PFSK-1 (cell line): ENCODE data around the gene GFI1.

Experiments
- FOXP2 ChIP-seq: optimal IDR thresholded peaks from 2 replicates; pipeline ENCODE3; 2011; ENCODE audit warnings: borderline replicate concordance, control low read depth, inconsistent platforms; ENCODE audit not compliant: insufficient read depth; ENCODE audit errors: extremely low read length, extremely low read depth
- POLR2AphosphoS5 ChIP-seq: IDR thresholded peaks from 2 replicates; pipeline ENCODE4 v1.6.1; 2012; ENCODE audit warnings: low read depth, mild to moderate bottlenecking, control low read depth, low read length, moderate library complexity
- REST ChIP-seq, 2 experiments: IDR thresholded peaks; 2 replicates each; pipeline versions ENCODE4 v1.6.1 to v1.8.0; 2011 to 2012; ENCODE audit warnings: low read depth in 2 of 2, low read length in 2 of 2, control low read depth in 1 of 2, inconsistent platforms in 1 of 2, mild to moderate bottlenecking in 1 of 2, moderate library complexity in 1 of 2; ENCODE audit not compliant: insufficient read depth in 1 of 2
- SIN3A ChIP-seq: IDR thresholded peaks from 2 replicates; pipeline ENCODE4 v1.6.1; 2012; ENCODE audit warnings: mild to moderate bottlenecking, low read length, moderate library complexity, borderline replicate concordance; ENCODE audit not compliant: insufficient read depth
- TAF1 ChIP-seq: IDR thresholded peaks from 2 replicates; pipeline ENCODE4 v1.6.1; 2012; ENCODE audit warnings: low read length, control low read depth, borderline replicate concordance; ENCODE audit not compliant: insufficient read depth

GFI1 gene

GRCh38 chr1:92494485-92495141 lies 7.9 kb upstream of the GFI1 start:
- TF ChIP-seq TAF1: no peak

GRCh38 chr1:92493139-92493538 lies 6.4 kb upstream of the GFI1 start:
- TF ChIP-seq POLR2AphosphoS5 (no peak), FOXP2 (no peak), TAF1 (no peak), SIN3A (no peak), REST (IDR thresholded peaks at IDR 0.05; ENCODE audit: insufficient read depth in 1 of 2, low read depth in 2 of 2, low read length in 2 of 2) (no peak)

- no peak for TF ChIP-seq FOXP2
- TF ChIP-seq SIN3A: no peak
- TF ChIP-seq REST (IDR thresholded peaks at IDR 0.05; ENCODE audit: insufficient read depth in 1 of 2, low read depth in 2 of 2, low read length in 2 of 2): no peak
- TF ChIP-seq POLR2AphosphoS5: no peak
- TF ChIP-seq TAF1: no peak
Observed at GRCh38 chr1:92488832-92489231, 2.1 kb upstream of the GFI1 start.

GRCh38 chr1:92488416-92488815 lies 1.7 kb upstream of the GFI1 start:
- TF ChIP-seq SIN3A (no peak), REST (IDR thresholded peaks at IDR 0.05; ENCODE audit: insufficient read depth in 1 of 2, low read depth in 2 of 2, low read length in 2 of 2) (no peak), POLR2AphosphoS5 (no peak), FOXP2 (no peak), TAF1 (no peak)

GRCh38 chr1:92487078-92487605 lies 417 bp upstream of the GFI1 start:
- TF ChIP-seq TAF1 (no peak), POLR2AphosphoS5 (no peak), FOXP2 (no peak), REST (IDR thresholded peaks at IDR 0.05; ENCODE audit: insufficient read depth in 1 of 2, low read depth in 2 of 2, low read length in 2 of 2) (no peak)
